WTC11 (cell line): ENCODE results near the gene UMAD1. TPM values are rescaled to one million over a fixed set of nuclear protein-coding genes. Genes with fewer than 3 reads are reported as not detected.

Experiments used
- ATAC-seq: fragments of 200-7000 bp; cut with Tn5 transposase; 2 replicates; pipeline ENCODE4 v1.10.0; 2021; ENCODE audit warnings: mild to moderate bottlenecking, moderate library complexity
- CTCF ChIA-PET: fragments of 300-600 bp; sonication (Branson Sonifier 250); formaldehyde crosslinking; loops from one replicate; lab custom pipeline; 2021; ENCODE audit warnings: antibody characterized with exemption; lab: Charles Lee
- POLR2A ChIA-PET: fragments of 350-600 bp; sonication (Branson Sonifier 250); formaldehyde crosslinking; loops from one replicate; lab custom pipeline; 2021; ENCODE audit warnings: antibody characterized with exemption; lab: Charles Lee
- DNase-seq: peaks from one replicate; pipeline ENCODE4 v3.0.0; 2021; ENCODE audit warnings: low spot score
- H3K27ac Mint-ChIP-seq: 2 replicates; pipeline ENCODE4 v1.8.0; 2021; ENCODE audit warnings: mixed read lengths
- H3K27me3 Mint-ChIP-seq: 2 replicates; pipeline ENCODE4 v1.8.0; 2021; ENCODE audit warnings: low read depth, mild to moderate bottlenecking, moderate library complexity, mixed read lengths
- H3K36me3 Mint-ChIP-seq: 2 replicates; pipeline ENCODE4 v1.8.0; 2021; ENCODE audit warnings: mixed read lengths
- H3K4me1 Mint-ChIP-seq: 2 replicates; pipeline ENCODE4 v1.8.0; 2022; ENCODE audit warnings: mixed read lengths
- H3K4me3 Mint-ChIP-seq: 2 replicates; pipeline ENCODE4 v1.8.0; 2021; ENCODE audit warnings: mild to moderate bottlenecking, moderate library complexity, mixed read lengths
- H3K9me3 Mint-ChIP-seq: 2 replicates; pipeline ENCODE4 v1.8.0; 2021; ENCODE audit warnings: mixed read lengths
- CBFB ChIP-seq: sonication (generic); formaldehyde crosslinking; IDR thresholded peaks from 2 replicates; pipeline ENCODE4 v1.8.1; 2022; ENCODE audit warnings: mild to moderate bottlenecking, low read depth, missing genetic modification reagents
- CREB1 ChIP-seq: sonication (generic); formaldehyde crosslinking; IDR thresholded peaks from 2 replicates; pipeline ENCODE4 v1.8.0; 2023; ENCODE audit warnings: mild to moderate bottlenecking, missing genetic modification reagents
- CREM ChIP-seq: sonication (generic); formaldehyde crosslinking; IDR thresholded peaks from 2 replicates; pipeline ENCODE4 v1.8.1; 2022; ENCODE audit warnings: mild to moderate bottlenecking, missing genetic modification reagents, moderate library complexity
- EMX1 ChIP-seq: fragments of 250-450 bp; sonication (Bioruptor Pico); IDR thresholded peaks from 2 replicates; pipeline ENCODE4 v1.8.0; 2021; ENCODE audit warnings: mild to moderate bottlenecking
- ETV6 ChIP-seq: sonication (generic); formaldehyde crosslinking; IDR thresholded peaks from 2 replicates; pipeline ENCODE4 v1.8.1; 2022; ENCODE audit warnings: mild to moderate bottlenecking, missing genetic modification reagents
- FOXK1 ChIP-seq: sonication (generic); formaldehyde crosslinking; IDR thresholded peaks from 2 replicates; pipeline ENCODE4 v1.8.0; 2022; ENCODE audit warnings: mild to moderate bottlenecking, moderate library complexity, missing genetic modification reagents
- GABPB1 ChIP-seq: sonication (generic); formaldehyde crosslinking; IDR thresholded peaks from 2 replicates; pipeline ENCODE4 v1.8.1; 2023; ENCODE audit warnings: mild to moderate bottlenecking, missing genetic modification reagents
- KAT7 ChIP-seq: sonication (generic); formaldehyde crosslinking; IDR thresholded peaks from 2 replicates; pipeline ENCODE4 v1.8.1; 2023; ENCODE audit warnings: missing genetic modification reagents, mild to moderate bottlenecking, borderline replicate concordance
- NFE2L1 ChIP-seq: sonication (generic); formaldehyde crosslinking; IDR thresholded peaks from 2 replicates; pipeline ENCODE4 v1.8.1; 2023; ENCODE audit warnings: missing genetic modification reagents
- NR1H2 ChIP-seq: sonication (generic); formaldehyde crosslinking; IDR thresholded peaks from 2 replicates; pipeline ENCODE4 v1.9.0; 2021; ENCODE audit warnings: mild to moderate bottlenecking, moderate library complexity, missing genetic modification reagents
- SOX15 ChIP-seq: fragments of 250-450 bp; sonication (Bioruptor Pico); IDR thresholded peaks from 2 replicates; pipeline ENCODE4 v1.9.0; 2021; ENCODE audit warnings: mild to moderate bottlenecking
- TCF7 ChIP-seq: sonication (generic); formaldehyde crosslinking; IDR thresholded peaks from 2 replicates; pipeline ENCODE4 v1.8.0; 2022; ENCODE audit warnings: mild to moderate bottlenecking, low read depth, missing genetic modification reagents, moderate library complexity
- ZNF121 ChIP-seq: sonication (generic); formaldehyde crosslinking; IDR thresholded peaks from 2 replicates; pipeline ENCODE4 v1.8.0; 2023; ENCODE audit warnings: missing genetic modification reagents
- ZNF232 ChIP-seq: sonication (generic); formaldehyde crosslinking; IDR thresholded peaks from 2 replicates; pipeline ENCODE4 v1.8.0; 2022; ENCODE audit warnings: mild to moderate bottlenecking, missing genetic modification reagents
- ZNF317 ChIP-seq: sonication (generic); formaldehyde crosslinking; IDR thresholded peaks from 2 replicates; pipeline ENCODE4 v1.8.1; 2023; ENCODE audit warnings: low read depth, mild to moderate bottlenecking, moderate library complexity, missing genetic modification reagents, borderline replicate concordance
- ZNF416 ChIP-seq: fragments of 250-450 bp; sonication (Bioruptor Pico); IDR thresholded peaks from 2 replicates; pipeline ENCODE4 v1.9.0; 2021; ENCODE audit warnings: mild to moderate bottlenecking, inconsistent platforms
- total RNA-seq: library from RNA; stranded (reverse); gene quantifications from 3 replicates; pipeline ENCODE4 v1.2.3, GENCODE V29; 2021
- TF ChIP-seq, protein P1 (sequence below): fragments of 250-450 bp; sonication (Bioruptor Pico); IDR thresholded peaks from 2 replicates; pipeline ENCODE4 v1.9.0; 2021; ENCODE audit warnings: mild to moderate bottlenecking
- TF ChIP-seq, protein P2 (sequence below): sonication (generic); formaldehyde crosslinking; IDR thresholded peaks from 2 replicates; pipeline ENCODE4 v1.8.0; 2023; ENCODE audit warnings: missing genetic modification reagents
- TF ChIP-seq, protein P3 (sequence below): fragments of 250-450 bp; sonication (Bioruptor Pico); conservative IDR thresholded peaks from 2 replicates; pipeline ENCODE4 v1.9.0; 2021; ENCODE audit warnings: mild to moderate bottlenecking
- TF ChIP-seq, protein P4 (sequence below): sonication (generic); formaldehyde crosslinking; IDR thresholded peaks from 2 replicates; pipeline ENCODE4 v1.8.1; 2022; ENCODE audit warnings: low read depth, missing genetic modification reagents, borderline replicate concordance
- TF ChIP-seq, protein P5 (sequence below): fragments of 250-450 bp; sonication (Bioruptor Pico); IDR thresholded peaks from 2 replicates; pipeline ENCODE4 v1.9.0; 2021; ENCODE audit warnings: mild to moderate bottlenecking
- TF ChIP-seq, protein P6 (sequence below): sonication (generic); formaldehyde crosslinking; conservative IDR thresholded peaks from 2 replicates; pipeline ENCODE4 v1.8.1; 2022; ENCODE audit warnings: mild to moderate bottlenecking, missing genetic modification reagents
- TF ChIP-seq, protein P7 (sequence below): sonication (generic); formaldehyde crosslinking; IDR thresholded peaks from 2 replicates; pipeline ENCODE4 v1.8.0; 2022; ENCODE audit warnings: mild to moderate bottlenecking, missing genetic modification reagents

The UMAD1 gene
- total RNA-seq, 1 experiment from 2014 or later = 13.0 TPM

DNA sequence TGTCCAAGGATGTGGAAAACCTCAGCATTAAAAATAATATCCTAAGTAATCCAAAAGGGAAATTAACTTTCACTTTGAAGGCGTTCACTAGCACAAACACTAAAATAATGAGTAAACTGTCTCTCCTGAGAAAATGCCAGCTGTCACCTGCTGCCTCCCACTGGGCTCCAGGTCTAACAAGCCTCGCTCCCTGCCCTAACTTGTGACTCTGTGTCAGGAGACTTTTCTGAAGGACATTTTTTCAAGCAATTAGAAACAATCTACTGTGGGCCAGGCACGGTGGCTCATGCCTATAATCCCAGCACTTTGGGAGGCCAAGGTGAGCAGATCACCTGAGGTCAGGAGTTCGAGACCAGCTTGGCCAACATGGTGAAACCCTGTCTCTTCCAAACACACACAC lies 255.2 kb downstream of the UMAD1 start:
- Mint-ChIP-seq H3K4me3 (no peak overlapping the region), H3K27me3 (no peaks in the 10 kb centered on the region), H3K4me1 (peaks cover 31% of the 10 kb centered on the region), H3K9me3 (no peaks in the 10 kb centered on the region), H3K27ac (no peak overlapping the region), H3K36me3 (no peaks in the 10 kb centered on the region)
- TF ChIP-seq CREB1 (CRISPR knock-in tag) (no peak), ZNF416 (no peak), ETV6 (no peak)
- TF ChIP-seq, protein P1, sequence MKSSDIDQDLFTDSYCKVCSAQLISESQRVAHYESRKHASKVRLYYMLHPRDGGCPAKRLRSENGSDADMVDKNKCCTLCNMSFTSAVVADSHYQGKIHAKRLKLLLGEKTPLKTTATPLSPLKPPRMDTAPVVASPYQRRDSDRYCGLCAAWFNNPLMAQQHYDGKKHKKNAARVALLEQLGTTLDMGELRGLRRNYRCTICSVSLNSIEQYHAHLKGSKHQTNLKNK (CRISPR knock-in tag) = no peak
- ChIA-PET CTCF (interaction anchor here (1.6 to 1.7 kb wide), 2 partner anchors 18 to 140 kb away, joined by 3 to 5 read pairs; no protein-coding TSS in a partner anchor), POLR2A (no interaction called here)
- peak; percentile 30 for DNase-seq
- ATAC-seq = peak; percentile 31

DNA sequence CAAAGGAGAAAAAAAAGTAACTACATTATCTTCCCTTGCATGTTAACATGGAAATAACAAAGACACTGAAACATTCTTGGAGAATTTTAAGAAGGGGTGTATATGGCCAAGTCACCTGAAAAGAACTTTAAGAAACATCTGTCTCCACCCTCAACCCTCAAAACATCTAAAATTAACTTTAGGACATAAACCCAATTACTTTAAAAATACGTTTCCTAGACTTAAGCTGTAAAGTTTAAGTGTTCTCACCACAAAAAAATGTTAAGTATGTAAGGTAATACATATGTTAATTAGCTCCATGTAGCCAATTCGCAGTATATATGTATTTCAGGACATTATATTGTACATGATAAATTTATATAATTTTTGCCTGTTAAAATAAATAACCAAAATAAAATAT lies 257.0 kb downstream of the UMAD1 start:
- H3K27me3 Mint-ChIP-seq = no peaks in the 10 kb centered on the region
- H3K4me1 Mint-ChIP-seq = peaks cover 31% of the 10 kb centered on the region
- no peaks in the 10 kb centered on the region for H3K9me3 Mint-ChIP-seq
- TF ChIP-seq KAT7 (CRISPR knock-in tag) = no peak
- TF ChIP-seq NFE2L1 = no peak
- TF ChIP-seq, protein P2, sequence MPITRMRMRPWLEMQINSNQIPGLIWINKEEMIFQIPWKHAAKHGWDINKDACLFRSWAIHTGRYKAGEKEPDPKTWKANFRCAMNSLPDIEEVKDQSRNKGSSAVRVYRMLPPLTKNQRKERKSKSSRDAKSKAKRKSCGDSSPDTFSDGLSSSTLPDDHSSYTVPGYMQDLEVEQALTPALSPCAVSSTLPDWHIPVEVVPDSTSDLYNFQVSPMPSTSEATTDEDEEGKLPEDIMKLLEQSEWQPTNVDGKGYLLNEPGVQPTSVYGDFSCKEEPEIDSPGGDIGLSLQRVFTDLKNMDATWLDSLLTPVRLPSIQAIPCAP (CRISPR knock-in tag) = no peak
- no peak for TF ChIP-seq NR1H2 (CRISPR knock-in tag)
- TF ChIP-seq, protein P3, sequence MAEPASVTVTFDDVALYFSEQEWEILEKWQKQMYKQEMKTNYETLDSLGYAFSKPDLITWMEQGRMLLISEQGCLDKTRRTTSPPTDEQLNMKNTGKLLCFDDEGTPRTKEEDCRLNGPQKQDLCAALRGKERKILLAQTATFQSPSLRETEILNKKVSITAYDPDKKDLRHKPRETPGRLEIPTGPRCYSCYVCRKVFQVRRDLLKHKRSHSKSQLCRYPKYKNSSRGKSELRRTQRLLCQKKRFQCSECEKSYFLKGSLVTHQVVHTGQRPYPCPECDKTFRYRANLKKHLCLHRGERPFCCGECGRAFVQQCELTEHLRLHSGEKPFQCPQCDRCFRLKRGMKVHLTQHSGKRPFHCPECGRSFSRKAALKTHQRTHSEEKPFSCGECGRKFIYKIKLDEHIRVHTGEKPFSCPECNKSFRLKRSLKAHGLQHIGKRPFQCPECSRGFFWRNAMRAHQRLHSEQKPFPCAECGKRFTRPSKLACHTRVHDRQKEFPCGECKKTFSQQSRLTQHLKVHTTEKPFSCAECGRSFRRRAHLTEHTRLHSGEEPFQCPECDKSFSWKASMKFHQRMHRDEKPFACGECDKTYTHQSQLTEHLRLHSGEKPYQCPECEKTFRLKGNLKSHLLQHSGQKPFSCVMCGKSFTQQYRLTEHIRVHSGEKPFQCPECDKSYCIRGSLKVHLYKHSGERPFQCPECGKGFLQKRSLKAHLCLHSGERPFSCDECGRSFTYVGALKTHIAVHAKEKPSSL = no peak
- no peak for TF ChIP-seq CREM (CRISPR knock-in tag)
- TF ChIP-seq, protein P4, sequence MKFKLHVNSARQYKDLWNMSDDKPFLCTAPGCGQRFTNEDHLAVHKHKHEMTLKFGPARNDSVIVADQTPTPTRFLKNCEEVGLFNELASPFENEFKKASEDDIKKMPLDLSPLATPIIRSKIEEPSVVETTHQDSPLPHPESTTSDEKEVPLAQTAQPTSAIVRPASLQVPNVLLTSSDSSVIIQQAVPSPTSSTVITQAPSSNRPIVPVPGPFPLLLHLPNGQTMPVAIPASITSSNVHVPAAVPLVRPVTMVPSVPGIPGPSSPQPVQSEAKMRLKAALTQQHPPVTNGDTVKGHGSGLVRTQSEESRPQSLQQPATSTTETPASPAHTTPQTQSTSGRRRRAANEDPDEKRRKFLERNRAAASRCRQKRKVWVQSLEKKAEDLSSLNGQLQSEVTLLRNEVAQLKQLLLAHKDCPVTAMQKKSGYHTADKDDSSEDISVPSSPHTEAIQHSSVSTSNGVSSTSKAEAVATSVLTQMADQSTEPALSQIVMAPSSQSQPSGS (CRISPR knock-in tag) = no peak
- TF ChIP-seq CBFB (CRISPR knock-in tag) = no peak
- no peak for TF ChIP-seq EMX1
- no peak for TF ChIP-seq ZNF317 (CRISPR knock-in tag)
- TF ChIP-seq, protein P5, sequence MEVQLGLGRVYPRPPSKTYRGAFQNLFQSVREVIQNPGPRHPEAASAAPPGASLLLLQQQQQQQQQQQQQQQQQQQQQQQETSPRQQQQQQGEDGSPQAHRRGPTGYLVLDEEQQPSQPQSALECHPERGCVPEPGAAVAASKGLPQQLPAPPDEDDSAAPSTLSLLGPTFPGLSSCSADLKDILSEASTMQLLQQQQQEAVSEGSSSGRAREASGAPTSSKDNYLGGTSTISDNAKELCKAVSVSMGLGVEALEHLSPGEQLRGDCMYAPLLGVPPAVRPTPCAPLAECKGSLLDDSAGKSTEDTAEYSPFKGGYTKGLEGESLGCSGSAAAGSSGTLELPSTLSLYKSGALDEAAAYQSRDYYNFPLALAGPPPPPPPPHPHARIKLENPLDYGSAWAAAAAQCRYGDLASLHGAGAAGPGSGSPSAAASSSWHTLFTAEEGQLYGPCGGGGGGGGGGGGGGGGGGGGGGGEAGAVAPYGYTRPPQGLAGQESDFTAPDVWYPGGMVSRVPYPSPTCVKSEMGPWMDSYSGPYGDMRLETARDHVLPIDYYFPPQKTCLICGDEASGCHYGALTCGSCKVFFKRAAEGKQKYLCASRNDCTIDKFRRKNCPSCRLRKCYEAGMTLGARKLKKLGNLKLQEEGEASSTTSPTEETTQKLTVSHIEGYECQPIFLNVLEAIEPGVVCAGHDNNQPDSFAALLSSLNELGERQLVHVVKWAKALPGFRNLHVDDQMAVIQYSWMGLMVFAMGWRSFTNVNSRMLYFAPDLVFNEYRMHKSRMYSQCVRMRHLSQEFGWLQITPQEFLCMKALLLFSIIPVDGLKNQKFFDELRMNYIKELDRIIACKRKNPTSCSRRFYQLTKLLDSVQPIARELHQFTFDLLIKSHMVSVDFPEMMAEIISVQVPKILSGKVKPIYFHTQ (CRISPR knock-in tag) = no peak
- CTCF ChIA-PET = no interaction called here
- DNase-seq = no peak
- H3K36me3 Mint-ChIP-seq = no peaks in the 10 kb centered on the region
- H3K27ac Mint-ChIP-seq = peak overlapping the region; percentile 75
- no peak overlapping the region for H3K4me3 Mint-ChIP-seq
- peak; percentile 41 for ATAC-seq
- POLR2A ChIA-PET = no interaction called here

DNA sequence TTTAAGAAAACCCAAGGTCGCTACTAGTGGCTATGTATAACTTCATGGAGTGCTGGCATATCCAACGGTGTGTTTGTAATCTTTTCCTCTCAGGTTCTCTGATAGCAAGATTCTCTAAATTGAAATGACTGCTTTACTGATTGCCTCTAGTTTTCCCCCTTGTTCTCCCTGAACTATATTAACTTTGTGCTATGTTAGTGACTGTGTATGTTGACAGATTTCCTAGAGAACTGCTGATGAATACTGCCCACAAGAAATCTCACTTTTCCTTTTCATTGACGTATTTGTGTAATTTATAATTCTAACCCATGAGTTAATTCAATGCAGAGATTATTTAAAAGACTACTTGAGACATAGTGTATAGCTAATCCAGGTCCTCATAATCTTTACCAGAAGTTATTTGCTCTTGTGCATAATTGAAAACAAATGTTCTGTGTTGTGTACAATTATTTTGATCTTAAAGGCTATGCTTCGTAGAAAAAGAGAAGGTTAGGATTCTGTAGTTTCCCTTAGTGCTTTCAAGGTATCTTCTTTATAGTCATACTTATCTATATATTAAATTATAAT lies 257.5 kb downstream of the UMAD1 start:
- Mint-ChIP-seq H3K36me3 (no peaks in the 10 kb centered on the region), H3K27ac (peak overlapping the region; percentile 66), H3K9me3 (no peaks in the 10 kb centered on the region), H3K4me3 (no peak overlapping the region), H3K4me1 (peaks cover 31% of the 10 kb centered on the region), H3K27me3 (no peaks in the 10 kb centered on the region)
- DNase-seq (no peak), ATAC-seq (peak; percentile 19)
- ChIA-PET CTCF (no interaction called here), POLR2A (no interaction called here)
- no peak for TF ChIP-seq GABPB1 (CRISPR knock-in tag)
- no peak for TF ChIP-seq FOXK1
- TF ChIP-seq, protein P6, sequence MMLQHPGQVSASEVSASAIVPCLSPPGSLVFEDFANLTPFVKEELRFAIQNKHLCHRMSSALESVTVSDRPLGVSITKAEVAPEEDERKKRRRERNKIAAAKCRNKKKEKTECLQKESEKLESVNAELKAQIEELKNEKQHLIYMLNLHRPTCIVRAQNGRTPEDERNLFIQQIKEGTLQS (CRISPR knock-in tag) = no peak
- no peak for TF ChIP-seq TCF7 (CRISPR knock-in tag)
- TF ChIP-seq ZNF121 = no peak
- TF ChIP-seq, protein P7, sequence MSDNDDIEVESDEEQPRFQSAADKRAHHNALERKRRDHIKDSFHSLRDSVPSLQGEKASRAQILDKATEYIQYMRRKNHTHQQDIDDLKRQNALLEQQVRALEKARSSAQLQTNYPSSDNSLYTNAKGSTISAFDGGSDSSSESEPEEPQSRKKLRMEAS = no peak
- TF ChIP-seq ZNF232 (CRISPR knock-in tag) = no peak
- no peak for TF ChIP-seq SOX15 (CRISPR knock-in tag)
- no peak for TF ChIP-seq NR1H2 (CRISPR knock-in tag)
- TF ChIP-seq, protein P4 (CRISPR knock-in tag) = no peak
